HG02981 (cell line): ENCODE measurements around the gene PHB1.
A peak's percentile ranks its signal among the peaks of the same experiment; 100 is the strongest.
"Not testable (repeated sequence)": the region's sequence is repeated elsewhere in the genome, so short reads cannot be mapped to it uniquely, and the experiment has no call there.

Source experiments
- ATAC-seq: cut with Tn5 transposase; IDR thresholded peaks from one replicate; pipeline ENCODE4 v1.9.1; 2021; ENCODE audit warnings: mild to moderate bottlenecking, moderate library complexity; ENCODE audit not compliant: unreplicated experiment

Gene PHB1

DNA sequence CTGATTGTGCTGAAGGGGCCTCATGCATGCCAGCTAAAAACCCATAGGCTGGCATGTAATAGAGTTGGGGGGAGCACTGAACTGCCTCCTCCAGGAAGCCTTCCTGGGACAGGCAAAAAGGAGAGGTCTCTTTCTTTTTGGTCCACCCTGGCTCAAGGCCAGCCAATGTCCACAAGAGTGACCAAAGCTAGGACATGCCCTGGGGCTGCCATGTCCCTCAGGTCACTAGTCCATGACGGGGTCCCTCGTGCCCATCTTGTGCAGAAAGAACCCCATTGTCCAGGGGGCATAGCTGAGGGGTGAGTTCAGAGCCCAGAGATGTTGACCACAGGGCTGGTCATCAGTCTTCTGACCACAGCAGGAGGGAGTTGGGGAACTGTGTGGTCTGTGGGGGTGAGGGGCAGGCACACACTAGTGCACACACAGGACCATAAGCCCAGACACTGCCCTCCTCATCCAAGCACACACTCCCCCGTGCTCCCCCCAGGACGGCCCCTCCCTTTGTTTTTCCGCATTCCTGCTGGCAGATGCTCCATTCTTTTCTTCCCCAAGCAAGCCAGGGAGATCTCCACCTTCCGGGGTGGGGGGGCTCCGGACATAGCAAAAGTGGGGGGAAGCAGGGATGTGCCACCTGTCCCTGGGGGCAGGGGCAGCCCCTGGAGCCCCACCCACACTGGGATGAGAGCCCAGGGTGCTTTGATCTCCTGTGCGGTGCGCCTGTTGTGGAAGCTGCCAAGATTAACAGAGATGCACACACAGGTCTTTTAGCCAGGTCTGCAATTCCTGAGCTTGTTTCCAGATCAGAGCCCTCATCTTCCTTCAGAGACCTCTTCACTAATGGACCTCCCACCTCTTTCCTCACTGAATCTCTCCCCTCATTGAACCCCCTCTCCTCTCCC is 25.2 kb upstream of the PHB1 start:
- no peak for ATAC-seq

DNA sequence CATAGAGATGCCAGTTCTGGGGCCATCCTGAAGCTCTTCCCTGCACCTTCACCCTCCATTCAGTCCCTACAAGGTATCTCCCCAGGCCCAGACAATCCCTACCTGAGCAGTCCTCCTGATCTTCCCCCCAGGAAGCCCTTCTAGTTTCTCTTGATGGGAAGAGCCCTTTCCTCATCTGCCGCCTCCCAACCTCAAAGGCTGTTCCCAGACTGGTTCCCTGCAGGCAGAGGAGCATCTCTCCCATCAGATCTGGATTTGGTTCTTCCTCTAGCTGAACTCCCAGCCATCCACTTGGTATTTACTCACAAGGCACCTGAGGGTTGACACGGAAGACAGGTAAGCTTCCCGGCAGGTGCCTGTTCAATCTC is 24.6 kb upstream of the PHB1 start:
- ATAC-seq = no peak

DNA sequence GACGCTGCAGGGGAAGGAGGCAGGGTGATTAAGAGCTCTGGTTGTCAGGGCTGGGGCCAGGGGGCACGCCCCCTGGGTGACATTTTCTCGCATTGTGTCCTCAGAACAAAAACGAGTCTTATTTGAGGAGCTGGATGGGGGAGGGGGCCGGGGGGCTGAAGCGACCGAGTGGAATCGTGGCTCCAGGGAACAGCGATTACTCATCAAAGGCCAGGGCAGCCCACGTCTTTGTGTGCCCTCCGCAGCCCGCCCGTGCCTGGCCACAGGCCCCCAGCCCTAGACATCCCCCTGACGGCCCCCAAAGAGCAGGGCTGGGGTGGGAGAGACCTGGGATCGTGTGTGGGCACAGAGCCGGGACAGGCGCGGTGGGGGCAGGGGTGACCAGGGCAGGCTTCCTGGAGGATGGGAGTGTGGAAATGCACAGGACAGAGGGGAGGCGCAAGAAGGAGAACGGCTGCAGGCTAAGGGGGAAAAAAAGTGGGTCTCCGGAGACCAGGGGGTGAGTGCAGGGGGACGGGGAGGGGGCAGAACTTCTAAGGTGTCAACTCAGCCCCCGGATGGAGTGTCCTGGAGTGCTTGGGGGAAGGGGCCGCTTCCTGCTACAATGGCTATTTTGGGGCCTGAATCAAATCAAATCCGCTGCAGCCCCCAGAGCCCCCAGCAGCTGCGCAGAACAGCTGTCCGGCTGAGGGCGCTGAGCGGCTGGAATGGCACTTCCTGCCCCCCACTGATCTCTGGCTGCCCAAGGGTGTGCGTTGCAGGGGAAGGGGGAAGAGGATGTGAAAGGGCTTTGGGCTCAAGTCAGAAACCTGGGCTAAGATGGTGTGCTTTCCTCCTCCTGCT is 24.0 kb upstream of the PHB1 start:
- no peak for ATAC-seq

DNA sequence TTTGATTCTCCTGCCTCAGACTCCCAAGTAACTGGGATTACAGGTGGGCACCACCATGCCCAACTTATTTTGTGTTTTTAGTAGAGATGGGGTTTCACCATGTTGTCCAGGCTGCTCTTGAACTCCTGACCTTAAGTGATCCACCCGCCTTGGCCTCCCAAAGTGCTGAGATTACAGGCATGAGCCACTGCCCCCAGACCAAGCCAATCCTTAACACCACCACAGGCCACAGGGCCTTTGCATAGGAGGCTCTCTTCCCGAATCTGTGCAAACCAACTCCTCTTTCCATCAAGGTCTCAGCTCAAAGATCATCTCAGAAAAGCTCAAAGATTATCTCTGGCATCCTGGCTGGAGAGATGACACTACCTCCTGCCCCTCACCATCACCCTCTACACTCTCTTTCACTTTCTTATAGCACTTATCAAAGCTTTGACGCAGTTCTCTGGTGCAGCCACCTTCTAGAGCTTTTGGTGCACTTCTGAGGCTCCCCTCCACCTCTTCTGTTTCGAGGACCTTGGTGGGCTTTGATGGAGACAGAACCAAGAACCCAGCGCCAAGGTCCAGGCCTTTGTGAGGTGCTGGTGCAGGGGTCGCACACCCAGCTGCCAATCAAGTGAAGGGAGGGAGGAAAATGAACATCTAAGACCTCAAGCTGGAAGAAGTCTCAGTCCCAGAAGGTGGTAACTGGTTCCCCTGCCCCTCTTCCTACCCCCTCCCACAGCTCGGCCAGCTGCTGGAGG is 23.2 kb upstream of the PHB1 start:
- ATAC-seq = no peak

DNA sequence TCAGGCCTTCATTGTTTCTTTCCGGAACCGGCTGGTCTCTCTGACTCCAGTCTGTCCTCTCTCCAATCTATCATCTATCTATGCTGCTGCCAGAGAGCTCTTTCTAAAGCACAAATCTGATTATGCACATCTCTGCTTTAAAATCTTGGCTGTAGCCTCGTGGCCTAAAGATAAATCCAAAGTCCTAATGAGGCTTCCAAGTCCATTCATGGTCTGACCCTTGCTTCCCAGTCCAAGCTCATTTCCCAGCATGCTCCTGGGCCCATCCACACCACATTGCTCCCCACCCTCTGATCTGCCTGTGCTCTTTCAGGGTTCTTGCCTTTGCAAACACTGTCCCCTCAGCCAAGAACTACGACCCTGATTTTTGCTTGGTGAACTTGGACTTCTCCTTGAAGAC is 21.5 kb upstream of the PHB1 start:
- no peak for ATAC-seq

DNA sequence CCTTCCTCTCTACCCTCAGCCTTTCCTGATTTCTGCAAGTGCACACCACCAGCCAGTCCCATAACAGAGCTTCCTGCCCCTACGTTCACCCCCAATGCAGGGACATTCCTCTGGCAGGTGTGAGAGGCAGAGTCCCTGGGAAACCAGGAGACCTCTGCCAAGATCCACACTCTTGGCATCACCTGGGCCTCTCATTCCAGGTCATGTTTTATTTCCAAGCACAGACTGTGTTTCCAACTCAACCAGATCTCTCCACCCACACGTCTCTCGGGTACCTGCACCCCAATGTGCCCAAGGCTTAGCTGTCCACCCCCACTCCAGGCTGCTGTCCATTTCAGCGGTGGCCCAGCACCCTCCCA is 21.0 kb upstream of the PHB1 start:
- no peak for ATAC-seq

DNA sequence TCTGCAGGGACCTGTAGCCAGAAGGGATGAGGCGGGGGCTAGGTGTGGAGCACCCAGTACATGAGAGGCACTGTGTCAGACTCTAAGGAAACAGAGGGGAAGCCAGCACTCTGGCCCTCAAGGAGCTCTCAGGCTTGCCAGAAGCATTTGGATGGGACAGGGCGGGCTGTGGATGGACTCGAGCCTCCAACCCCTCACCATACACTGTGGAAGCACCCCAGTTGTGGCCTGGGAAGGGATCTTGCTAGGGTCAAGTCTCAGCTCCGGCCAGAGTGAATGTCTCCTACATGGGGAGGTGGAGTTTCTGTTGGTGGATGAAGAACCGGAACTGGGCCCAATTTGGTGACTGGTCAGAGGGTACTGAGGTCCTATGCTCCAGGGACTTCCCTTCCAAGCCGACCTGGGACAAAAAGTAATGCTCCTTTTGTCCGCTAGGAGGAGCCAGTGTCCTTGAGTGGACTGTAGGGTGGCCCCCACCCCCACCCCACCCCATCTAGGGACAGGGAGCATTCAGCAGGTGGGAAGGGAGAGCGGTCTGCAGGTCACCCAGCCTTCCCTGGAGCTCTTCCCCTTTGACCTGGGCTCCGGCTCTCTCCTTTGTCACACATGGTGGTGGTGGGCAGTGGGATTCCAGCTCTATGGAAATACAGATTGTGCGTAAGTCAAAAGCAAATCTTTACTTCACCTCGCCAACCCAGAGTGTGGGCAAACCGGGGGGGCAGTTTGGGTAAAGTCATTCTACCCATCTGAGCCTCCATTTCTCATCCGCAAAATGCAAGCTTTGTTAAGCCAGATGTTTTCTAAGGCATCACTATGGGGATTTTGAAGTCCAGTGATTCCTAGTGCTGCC is 20.4 kb upstream of the PHB1 start:
- no peak for ATAC-seq

DNA sequence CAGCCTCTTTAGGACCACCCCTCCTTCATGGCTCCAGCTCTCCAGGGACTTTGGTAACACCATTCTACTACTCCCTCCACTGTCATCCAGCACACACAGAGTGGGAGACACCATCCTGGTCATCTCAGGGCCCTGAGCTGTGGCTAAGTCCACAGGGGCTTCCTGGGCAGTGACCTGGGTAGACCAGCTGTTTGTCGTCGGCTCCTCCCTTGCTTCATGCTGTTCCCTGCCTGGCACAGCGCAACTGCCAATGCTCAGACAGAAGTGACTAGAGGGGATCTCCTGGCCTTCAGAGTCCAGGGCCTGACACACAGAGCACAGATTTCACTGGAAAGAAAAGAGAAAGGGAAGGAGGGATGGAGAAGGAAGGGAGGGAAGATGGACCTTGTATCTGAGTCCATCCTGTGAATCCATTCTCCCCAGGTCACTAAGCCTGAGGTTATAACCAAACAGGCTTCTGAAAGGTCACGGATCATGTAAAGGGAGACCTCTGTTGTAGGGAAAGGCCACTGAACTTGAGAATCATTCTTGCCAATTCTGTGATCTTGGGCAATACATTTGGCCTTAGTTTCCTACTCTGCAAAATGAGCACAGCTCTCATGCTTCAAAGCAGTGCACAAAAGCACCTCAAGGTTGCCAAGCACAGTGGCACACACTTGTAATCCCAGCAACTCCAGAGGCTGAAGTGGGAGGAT is 18.5 kb upstream of the PHB1 start:
- ATAC-seq = no peak

DNA sequence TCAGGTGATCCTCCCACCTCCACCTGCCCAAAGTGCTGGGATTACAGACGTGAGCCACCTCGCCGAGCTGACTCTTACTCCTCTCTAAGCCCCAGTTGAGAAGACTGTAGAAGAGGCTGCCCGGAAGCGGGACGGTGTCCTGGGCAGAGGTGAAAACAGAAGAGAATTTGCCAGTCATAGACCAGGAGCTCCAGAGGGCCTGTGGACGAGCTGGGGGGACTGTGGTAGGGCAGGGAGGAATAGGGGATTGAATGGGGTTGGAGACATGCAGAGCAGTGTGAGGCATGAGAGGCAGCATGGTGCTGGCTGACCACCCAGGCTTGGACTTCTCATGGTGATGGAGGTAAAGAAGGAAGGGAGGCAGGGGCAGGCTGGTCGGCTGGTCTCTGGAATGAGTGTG is 17.1 kb upstream of the PHB1 start:
- ATAC-seq = no peak

DNA sequence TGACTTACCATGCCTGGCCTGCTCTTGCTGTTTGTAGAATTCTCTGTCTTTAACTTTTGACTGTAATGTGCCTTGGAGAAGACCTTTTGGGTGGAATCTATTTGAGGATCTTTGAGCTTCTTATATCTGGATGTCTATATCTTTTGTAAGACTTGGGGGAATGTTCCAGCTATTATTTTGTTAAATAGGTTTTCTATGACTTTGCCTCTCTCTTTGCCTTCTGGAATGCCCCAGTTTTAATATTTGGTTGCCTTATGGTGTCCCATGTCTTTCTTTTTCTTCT is 10.3 kb upstream of the PHB1 start:
- no peak for ATAC-seq

DNA sequence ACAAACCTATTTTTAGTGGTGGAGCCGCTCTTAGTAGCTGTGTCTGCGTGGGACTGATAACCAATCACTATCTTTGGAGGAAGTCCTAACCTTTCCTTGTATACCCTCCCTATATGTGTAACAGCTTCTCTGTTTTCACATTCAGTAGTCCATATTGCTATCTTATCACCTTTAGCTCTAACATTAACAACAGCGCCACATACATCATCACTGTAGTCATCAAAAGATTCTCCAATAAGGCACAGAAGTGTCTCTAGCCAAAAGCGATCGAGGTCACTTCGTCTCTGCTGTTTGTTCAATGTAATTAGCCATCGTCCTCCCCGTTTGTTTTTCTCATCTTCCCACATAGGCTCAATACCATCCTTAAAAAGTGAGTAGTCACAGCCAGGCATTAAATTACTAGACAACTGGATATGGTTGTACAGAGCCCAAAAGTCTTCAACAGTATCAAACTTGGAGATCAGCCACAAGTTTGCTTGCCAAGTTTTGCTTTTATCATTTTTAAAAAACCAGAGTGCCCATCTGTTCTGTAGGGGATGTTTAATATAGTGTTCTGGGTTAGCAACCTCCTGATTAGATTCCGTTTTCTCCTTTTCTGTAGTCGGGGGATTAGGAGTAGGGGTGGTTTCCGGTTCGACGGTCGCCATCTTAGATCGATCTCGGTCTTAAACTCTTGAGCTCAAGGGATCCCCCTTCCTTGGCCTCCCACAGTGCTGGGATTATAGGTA is 9.8 kb upstream of the PHB1 start:
- ATAC-seq = not testable (repeated sequence)

DNA sequence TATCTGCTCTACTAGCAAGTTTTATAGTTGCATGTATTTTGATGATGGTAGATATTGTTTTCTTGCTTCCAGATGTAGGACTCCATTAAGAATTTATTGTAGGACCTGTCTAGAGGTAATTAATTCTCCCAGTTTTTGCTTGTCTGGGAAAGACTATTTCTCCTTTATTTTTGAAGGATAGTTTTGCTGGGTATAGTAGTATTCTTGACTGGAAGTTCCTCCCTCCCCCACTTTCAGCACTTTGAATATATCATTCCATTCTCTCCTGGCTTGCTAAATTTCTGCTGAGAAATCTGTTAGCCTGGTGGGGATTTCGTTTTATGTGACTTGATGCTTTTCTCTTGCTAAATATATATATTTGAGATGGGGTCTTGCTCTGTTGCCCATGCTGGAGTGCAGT is 8.0 kb upstream of the PHB1 start:
- ATAC-seq = no peak

DNA sequence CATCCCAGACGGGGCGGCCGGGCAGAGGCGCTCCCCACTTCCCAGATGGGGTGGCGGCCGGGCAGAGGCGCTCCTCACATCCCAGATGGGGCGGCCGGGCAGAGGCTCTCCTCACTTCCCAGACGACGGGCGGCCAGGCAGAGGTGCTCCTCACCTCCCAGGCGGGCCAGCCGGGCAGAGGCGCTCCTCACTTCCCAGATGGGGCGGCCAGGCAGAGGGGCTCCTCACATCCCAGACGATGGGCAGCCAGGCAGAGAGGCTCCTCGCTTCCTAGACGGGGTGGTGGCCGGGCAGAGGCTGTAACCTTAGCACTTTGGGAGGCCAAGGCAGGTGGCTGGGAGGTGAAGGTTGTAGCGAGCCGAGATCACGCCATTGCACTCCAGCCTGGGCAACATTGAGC is 5.1 kb upstream of the PHB1 start:
- ATAC-seq = not testable (repeated sequence)

DNA sequence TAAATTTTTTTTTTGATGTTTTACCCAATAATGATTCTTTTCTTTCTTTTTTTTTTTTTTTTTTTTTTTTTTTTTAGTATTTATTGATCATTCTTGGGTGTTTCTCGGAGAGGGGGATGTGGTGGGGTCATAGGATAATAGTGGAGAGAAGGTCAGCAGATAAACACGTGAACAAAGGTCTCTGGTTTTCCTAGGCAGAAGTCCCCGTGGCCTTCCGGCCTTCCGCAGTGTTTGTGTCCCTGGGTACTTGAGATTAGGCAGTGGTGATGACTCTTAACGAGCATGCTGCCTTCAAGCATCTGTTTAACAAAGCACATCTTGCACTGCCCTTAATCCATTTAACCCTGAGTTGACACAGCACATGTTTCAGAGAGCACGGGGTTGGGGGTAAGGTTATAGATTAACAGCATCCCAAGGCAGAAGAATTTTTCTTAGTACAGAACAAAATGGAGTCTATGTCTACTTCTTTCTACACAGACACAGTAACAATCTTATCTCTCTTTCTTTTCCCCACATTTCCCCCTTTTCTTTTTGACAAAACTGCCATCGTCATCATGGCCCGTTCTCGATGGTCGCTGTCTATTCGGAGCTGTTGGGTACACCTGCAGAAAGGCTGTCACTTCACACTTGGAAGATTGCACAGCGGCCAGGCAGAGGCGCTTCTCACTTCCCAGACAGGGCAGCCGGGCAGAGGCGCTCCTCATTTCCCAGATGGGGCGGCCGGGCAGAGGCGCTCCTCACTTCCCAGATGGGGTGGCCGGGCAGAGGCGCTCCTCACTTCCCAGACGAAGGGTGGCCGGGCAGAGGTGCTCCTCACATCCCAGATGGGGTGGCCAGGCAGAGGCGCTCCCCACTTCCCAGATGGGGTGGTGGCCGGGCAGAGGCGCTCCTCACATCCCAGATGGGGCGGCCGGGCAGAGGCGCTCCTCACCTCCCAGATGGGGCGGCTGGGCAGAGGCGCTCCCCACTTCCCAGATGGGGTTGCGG is 4.4 kb upstream of the PHB1 start:
- ATAC-seq = not testable (repeated sequence)

DNA sequence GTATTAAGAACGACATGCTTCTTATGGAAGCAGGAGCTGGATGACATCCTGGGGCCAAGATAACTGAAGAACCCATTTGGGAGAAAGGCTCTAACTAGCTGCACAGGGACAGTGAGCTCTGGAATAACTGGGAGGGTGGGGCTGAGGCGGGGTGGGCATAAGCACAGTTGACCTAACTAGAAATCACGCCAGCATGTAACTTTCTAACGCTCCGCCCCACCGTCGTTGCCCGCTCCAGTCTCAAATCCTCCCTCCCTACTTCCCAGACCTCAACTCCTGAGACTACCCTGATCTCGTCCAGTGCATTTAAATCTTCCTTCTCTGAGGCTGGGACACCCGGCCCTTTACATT is 436 bp downstream of the PHB1 start:
- peak; percentile 6 for ATAC-seq

DNA sequence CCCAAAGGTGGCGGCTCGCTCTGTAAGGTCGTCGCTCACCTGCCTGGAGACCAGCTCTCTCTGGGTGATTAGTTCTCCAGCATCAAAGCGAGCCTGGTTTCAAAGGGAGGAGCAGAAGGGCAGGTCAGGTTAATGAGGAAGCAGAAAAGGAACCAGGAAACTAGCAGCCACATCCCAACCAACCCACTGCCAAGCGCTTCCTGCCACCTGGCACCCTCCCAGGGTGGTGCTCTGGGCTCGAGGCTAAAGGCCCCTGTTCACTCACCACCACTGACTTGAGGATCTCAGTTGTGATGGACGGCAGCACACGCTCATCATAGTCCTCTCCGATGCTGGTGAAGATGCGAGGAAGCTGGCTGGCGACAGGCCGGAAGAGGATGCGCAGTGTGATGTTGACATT is 5.6 kb downstream of the PHB1 start:
- no peak for ATAC-seq

DNA sequence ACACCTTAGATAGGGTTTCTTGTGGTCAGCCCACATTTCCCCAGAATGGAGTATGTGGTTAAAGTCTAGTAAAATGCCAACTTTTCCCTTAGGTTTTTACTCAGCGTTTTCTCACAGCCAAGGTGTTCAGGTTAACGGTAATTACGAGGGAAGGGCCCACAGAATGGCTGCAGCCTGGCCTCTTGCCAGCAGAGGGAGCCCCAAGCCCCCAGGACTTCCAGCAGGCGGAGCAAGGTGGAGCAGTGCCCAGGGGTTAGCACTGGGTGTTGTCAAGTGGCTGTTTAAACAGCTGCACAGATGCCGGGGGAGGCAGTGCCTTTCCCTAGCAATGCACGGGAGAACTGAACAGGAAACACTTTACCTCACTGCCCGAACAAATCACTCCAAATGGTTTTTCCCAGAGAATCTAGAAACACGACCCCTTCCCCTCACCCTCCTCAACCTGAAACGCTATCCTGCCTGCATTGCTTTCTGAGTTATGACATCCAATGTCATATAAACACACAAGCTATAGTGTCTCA is 6.6 kb downstream of the PHB1 start:
- ATAC-seq = no peak

DNA sequence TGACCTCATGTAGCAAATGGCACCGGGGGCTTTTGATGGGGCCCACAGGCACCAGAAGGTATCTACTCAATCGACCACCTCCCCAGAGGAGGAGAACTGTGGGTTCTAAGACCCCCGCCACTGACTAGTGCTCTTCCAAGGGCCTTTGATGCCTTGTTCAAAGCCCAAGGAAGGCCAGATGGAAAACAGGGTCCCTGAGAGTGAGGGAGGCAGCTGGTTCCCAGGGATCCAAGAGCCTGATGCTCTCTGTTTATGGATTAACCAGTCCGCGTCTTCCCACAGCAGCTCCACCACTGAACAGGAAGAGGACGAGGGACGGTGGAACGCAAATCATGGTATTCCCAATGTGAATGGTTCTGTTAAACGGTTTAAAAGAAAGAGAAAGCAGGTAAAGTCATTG is 7.6 kb downstream of the PHB1 start:
- no peak for ATAC-seq
